GM15510 (cell line): Measurements from ENCODE around the gene C10orf90.

ENCODE experiments used
- POLR2A ChIP-seq: IDR thresholded peaks from 3 replicates; pipeline ENCODE4 v1.6.1; 2011; ENCODE audit warnings: borderline replicate concordance; ENCODE audit not compliant: insufficient read length; ENCODE audit errors: extremely low read depth

Gene C10orf90

DNA sequence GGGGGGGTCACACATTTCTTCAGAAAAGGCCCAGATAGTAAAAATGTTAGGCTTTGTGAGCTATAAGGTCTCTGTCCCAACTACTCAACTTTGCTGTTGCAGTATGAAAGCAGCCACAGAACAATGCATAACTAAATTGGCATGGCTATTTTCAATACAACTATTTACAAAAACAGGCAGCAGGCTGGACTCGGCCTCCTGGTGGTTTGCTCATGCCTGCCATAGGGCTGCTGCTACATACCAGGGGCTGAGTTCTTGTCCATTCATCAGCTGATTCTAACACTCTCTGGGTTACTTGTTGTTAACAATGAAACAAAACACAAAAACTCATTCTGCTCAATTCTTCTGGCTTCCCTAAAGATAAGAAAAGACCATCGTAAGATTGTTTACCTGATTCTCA is 172.8 kb downstream of the C10orf90 start:
- TF ChIP-seq POLR2A = no peak

- TF ChIP-seq POLR2A = no peak
Measured at GRCh38 chr10:126496771-126497545, 173.5 kb downstream of the C10orf90 start.

- no peak for TF ChIP-seq POLR2A
Measured at GRCh38 chr10:126491476-126491875, 179.0 kb downstream of the C10orf90 start.

DNA sequence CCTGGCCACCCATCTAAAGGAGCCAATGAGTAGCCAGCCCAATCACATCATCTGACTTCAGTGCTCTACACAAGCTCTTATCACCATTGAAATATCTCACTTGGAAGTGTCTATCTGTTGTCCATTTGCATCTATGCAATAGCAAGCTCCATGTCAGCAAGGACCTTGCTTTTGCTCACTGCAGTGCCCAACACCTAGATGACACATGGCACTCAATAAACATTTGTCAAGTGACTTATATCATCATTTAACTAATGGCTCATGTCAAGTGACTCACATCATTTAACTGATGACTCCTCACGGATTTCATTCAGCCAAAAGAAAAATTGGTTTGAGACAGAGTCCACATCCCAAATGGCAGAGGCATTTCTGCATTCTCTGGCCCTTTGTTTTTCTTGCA is 189.3 kb downstream of the C10orf90 start:
- TF ChIP-seq POLR2A = no peak

DNA sequence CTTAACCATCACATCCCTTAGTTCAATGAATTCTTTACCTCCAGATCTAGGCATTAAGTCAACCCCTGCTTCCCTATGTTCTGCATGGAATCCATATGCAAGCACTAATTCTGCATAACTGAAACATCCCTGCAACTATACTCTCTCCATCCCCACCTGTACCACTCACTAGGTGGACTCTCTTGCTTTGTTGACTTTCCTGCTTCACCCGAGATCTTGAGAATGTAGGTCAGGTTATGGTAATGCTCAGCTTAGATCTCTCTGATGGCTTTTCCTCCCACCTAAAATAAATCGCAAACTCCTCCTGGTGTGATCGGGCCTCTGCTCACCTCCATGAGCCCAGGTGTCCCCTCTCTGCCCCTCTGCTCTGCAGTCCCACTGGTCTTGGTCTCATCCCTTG is 189.8 kb downstream of the C10orf90 start:
- TF ChIP-seq POLR2A = no peak

- no peak for TF ChIP-seq POLR2A
Measured at GRCh38 chr10:126479280-126479895, 191.1 kb downstream of the C10orf90 start.

GRCh38 chr10:126478546-126478945 is 191.9 kb downstream of the C10orf90 start:
- no peak for TF ChIP-seq POLR2A

DNA sequence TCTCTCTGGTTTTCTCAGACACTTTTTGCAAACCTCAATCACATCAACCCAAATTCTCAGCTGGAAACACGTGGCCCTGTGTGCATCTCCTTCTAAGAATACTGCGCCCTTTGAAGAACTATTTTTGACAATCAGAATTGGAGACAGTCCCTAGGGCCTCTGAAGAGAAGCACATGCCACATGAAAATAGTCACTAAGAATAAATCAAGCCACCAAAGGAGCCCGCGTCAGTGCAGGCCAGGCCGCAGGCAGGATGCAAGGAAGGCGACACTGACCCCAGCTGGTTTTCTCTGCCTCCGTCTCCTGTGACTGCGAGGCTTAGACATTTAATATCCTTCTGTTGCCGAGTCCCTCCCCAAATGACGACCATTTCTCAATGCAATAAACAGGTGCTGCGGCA is 194.2 kb downstream of the C10orf90 start:
- TF ChIP-seq POLR2A = no peak

DNA sequence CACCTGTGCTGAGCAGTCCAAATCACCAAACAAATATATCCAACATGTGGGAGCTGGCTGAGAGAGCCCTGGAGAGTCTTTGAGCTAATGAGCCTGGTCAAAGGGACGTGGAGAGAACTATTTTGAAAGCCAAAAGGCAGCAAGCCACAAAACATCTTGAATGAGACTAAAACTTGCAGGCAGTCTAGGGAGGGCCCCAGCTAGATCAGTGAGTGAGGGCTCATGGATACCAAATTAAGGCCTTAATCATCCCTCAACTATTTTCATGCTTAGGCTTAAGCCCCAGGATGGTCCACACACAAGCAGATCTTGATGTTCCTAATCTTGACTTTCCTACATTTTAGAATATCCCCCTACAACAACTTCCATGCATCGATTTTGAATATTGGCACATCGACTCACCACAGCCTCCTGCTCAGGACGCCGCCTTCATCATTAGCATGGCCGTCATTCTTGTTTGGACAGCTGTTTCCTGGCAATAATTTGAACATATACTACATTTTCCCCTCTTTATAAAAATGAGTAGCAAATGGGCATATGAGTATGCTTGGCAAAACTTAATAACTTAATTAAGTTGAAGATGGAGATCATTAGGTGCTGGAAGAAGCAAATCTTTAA is 195.3 kb downstream of the C10orf90 start:
- no peak for TF ChIP-seq POLR2A

- TF ChIP-seq POLR2A = no peak
Measured at GRCh38 chr10:126474031-126474430, 196.5 kb downstream of the C10orf90 start.

DNA sequence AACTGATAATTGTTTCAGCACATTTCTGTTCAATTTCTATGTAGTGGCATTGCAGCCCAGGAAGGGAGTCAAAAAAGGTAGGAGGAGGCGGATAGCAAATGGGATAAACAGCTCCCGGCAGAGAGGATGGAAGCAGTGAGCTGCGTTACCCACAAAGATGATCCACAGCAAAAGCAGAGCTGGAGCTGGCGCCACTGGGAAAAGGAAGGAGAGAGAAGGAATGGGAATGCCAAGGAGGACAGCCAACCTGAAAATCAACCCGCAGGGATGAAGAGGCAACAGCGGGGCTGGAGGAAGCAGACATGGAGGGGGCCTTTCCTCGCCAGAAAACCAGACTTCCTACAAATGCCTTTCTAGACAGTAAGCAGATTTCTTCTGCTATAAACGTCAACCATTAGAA is 199.5 kb downstream of the C10orf90 start:
- no peak for TF ChIP-seq POLR2A

DNA sequence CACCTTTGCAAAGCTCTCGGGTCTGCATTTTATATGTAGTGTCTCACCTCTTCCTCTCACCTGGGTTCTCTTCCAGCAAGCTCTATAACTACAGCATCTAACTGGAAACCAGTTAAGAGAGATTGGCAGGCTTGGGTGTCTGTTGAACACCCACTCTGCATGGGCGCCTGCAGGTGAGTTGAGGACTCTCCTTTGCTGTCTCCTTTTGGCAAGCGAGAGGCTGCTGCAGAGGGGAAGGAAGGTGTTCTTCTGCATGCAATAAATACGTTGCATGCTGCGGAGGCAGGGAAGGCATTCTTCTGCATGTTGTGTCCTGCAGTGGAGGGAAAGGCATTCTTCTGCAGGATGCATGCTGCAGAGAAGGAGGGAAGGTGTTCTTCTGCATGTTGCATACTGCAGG is 200.8 kb downstream of the C10orf90 start:
- no peak for TF ChIP-seq POLR2A

- no peak for TF ChIP-seq POLR2A
Measured at GRCh38 chr10:126468876-126469643, 201.4 kb downstream of the C10orf90 start.

DNA sequence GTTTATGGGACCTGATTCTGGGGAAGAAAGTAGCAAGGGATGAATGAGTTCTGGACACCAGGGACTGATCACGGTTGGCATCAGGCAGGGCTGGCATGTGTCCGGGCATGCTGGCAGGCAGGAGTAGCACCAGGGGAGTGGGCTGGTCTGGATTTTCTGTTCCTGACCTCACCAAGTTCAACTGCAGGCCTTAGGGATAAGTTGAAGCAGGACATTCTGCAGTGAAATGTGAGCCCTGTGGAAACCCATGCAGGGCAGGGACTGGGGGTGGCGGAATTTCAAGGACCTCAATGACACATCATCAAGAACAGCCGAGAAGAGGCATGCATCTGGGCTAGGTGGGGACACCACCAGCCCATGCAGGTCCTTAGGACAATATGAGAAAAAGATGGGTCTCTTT is 202.0 kb downstream of the C10orf90 start:
- TF ChIP-seq POLR2A = no peak

DNA sequence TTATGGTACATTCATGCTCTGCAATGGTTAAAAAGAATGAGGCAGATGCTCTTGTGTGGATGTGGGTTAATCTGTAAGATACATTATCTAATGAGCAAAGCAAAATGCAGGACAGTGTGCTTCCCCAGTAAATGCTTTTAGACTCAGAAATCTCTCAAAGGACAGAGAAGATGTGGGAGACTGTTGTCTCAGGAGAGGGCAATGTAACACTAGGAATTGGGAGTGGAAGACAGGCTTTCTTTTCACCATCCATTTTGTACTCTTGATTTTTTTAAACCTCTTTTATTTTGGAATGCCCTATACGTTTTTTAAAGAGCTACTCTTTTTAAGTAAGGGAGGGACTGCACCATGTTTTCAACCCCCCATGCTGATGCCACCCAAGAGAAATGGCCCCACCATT is 204.7 kb downstream of the C10orf90 start:
- TF ChIP-seq POLR2A = no peak
